Body of pancreas (tissue), 4 donors: ENCODE measurements around the gene OR2T6. TPM values are rescaled to one million over a fixed set of nuclear protein-coding genes. Genes with fewer than 3 reads are reported as not detected.

ENCODE experiments used
- ATAC-seq: fragments of 150-250 bp; one replicate; pipeline ENCODE4 v1.9.1; 2016
- DNase-seq, 4 donors: peaks; one replicate each; pipeline ENCODE4 v3.0.0-alpha.2; 2019
- H3K27ac ChIP-seq, 4 donors: fragments of 200-600 bp; sonication (generic); 1 replicate in 3 of 4; 2 replicates in 1 of 4; pipeline versions ENCODE4 v1.5.1 to v1.6.1; 2016 to 2019; ENCODE audit warnings: mild to moderate bottlenecking in 1 of 4, mixed read lengths in 1 of 4, moderate library complexity in 1 of 4
- H3K27me3 ChIP-seq, 2 donors: fragments of 200-600 bp; sonication (generic); one replicate each; pipeline ENCODE4 v1.6.0; 2016; ENCODE audit warnings: mild to moderate bottlenecking in 1 of 2
- H3K36me3 ChIP-seq, 2 donors: fragments of 200-600 bp; sonication (generic); replicated peaks in 1 of 2; 2 replicates each; pipeline ENCODE4 v1.5.1; 2016; ENCODE audit warnings: low read depth in 2 of 2; ENCODE audit not compliant: insufficient read depth in 1 of 2
- H3K4me1 ChIP-seq: fragments of 200-600 bp; sonication (generic); one replicate; pipeline ENCODE4 v1.6.0; 2016
- H3K4me3 ChIP-seq, 2 donors: fragments of 200-600 bp; sonication (generic); 1 replicate in 1 of 2; 2 replicates in 1 of 2; pipeline ENCODE4 v1.5.1; 2016 to 2019
- H3K9me3 ChIP-seq, 3 donors: fragments of 200-600 bp; sonication (generic); 1 replicate in 2 of 3; 2 replicates in 1 of 3; pipeline ENCODE4 v1.5.1; 2016
- CTCF ChIP-seq, 7 experiments: fragments of 450-650 bp in 4 of 7; fragments of 200-600 bp in 3 of 7; sonication (generic) in 3 of 7; IDR thresholded peaks; one replicate each; pipeline ENCODE4 v1.5.1; 2016 to 2019; ENCODE audit warnings: antibody characterized with exemption in 7 of 7
- POLR2A ChIP-seq, 3 donors: fragments of 450-650 bp; IDR thresholded peaks; one replicate each; pipeline ENCODE4 v1.6.1; 2016; ENCODE audit warnings: antibody characterized with exemption in 3 of 3, mild to moderate bottlenecking in 2 of 3
- WGBS, 2 donors: methylation state at CpG; one replicate each; pipeline ENCODE4 v1.1.5; 2017; 5-methylcytosine and 5-hydroxymethylcytosine counted together
- intact Hi-C: fragments of 100-400 bp; cut with DNase I; formaldehyde crosslinking; loops from one replicate; pipeline ENCODE4 v1.15.1; 2023
- total RNA-seq, 2 donors: library from RNA; depleted of rRNA; stranded (reverse); fragments of >200 nt; gene quantifications; one replicate each; pipeline ENCODE4 v1.1.0, GENCODE V29; 2016

Gene OR2T6
- total RNA-seq, 2 donors from 2014 or later = not detected

- no peaks in the 10 kb centered on the region for H3K4me1 ChIP-seq
- no peak within 1 kb of the TSS for H3K4me3 ChIP-seq
- no peak for DNase-seq
- H3K36me3 ChIP-seq = no peaks in the 10 kb centered on the region
- no peak within 1 kb of the TSS for H3K27ac ChIP-seq
- TF ChIP-seq CTCF (IDR thresholded peaks at IDR 0.05) (no peak), POLR2A (IDR thresholded peaks at IDR 0.05) (no peak)
- intact Hi-C loops = no loop called here
- no peak for ATAC-seq
- no peaks in the 10 kb centered on the region for H3K27me3 ChIP-seq
- no peaks in the 10 kb centered on the region for H3K9me3 ChIP-seq
- WGBS, 2 donors = 41 to 44% methylated on average over 3 of the region's 3 CpGs
Measured at GRCh38 chr1:248361121-248361715, 14.3 kb upstream of the OR2T6 start, which contains the start of gene OR2T4. OR2T4 (plus strand) TSS chr1:248361665; CDS start chr1:248361665, 0 bp downstream.

- TF ChIP-seq POLR2A (IDR thresholded peaks at IDR 0.05) (no peak), CTCF (IDR thresholded peaks at IDR 0.05) (no peak)
- H3K4me3 ChIP-seq = no peak overlapping the region
- no peak for ATAC-seq
Measured at GRCh38 chr1:248366609-248367008, 8.9 kb upstream of the OR2T6 start.

GRCh38 chr1:248372394-248372793 lies 3.2 kb upstream of the OR2T6 start:
- H3K36me3 ChIP-seq = no peaks in the 10 kb centered on the region
- intact Hi-C loops = no loop called here
- TF ChIP-seq CTCF (IDR thresholded peaks at IDR 0.05) = no peak
- TF ChIP-seq POLR2A (IDR thresholded peaks at IDR 0.05) = no peak
- 55 to 57% methylated on average over 5 of the region's 5 CpGs for WGBS, 2 donors
- no peaks in the 10 kb centered on the region for H3K4me1 ChIP-seq
- no peaks in the 10 kb centered on the region for H3K27me3 ChIP-seq
- H3K27ac ChIP-seq = no peak overlapping the region
- ATAC-seq (no peak), DNase-seq (no peak)
- H3K4me3 ChIP-seq = no peak overlapping the region
- no peaks in the 10 kb centered on the region for H3K9me3 ChIP-seq

More at GRCh38 chr1:248366609-248367008, 8.9 kb upstream of the OR2T6 start:
- H3K9me3 ChIP-seq = no peaks in the 10 kb centered on the region
- H3K36me3 ChIP-seq = no peaks in the 10 kb centered on the region
- H3K27ac ChIP-seq = no peak overlapping the region
- H3K27me3 ChIP-seq = no peaks in the 10 kb centered on the region
- intact Hi-C loops = no loop called here
- no peaks in the 10 kb centered on the region for H3K4me1 ChIP-seq
- DNase-seq = no peak

GRCh38 chr1:248373761-248374160 lies 1.8 kb upstream of the OR2T6 start:
- H3K4me3 ChIP-seq = no peak overlapping the region
- no peak for TF ChIP-seq CTCF (IDR thresholded peaks at IDR 0.05)
- TF ChIP-seq POLR2A (IDR thresholded peaks at IDR 0.05) = no peak
- DNase-seq = no peak
- no peaks in the 10 kb centered on the region for H3K4me1 ChIP-seq
- intact Hi-C loops = no loop called here
- no peak overlapping the region for H3K27ac ChIP-seq
- H3K9me3 ChIP-seq = no peaks in the 10 kb centered on the region
- no peak for ATAC-seq
- H3K27me3 ChIP-seq = no peaks in the 10 kb centered on the region
- H3K36me3 ChIP-seq = no peaks in the 10 kb centered on the region
- 63 to 71% methylated on average over 4 of the region's 4 CpGs for WGBS, 2 donors

GRCh38 chr1:248376916-248377315 lies 1.4 kb downstream of the OR2T6 start:
- Histone ChIP-seq H3K27me3 (no peaks in the 10 kb centered on the region), H3K9me3 (no peaks in the 10 kb centered on the region), H3K36me3 (no peaks in the 10 kb centered on the region), H3K27ac (no peak overlapping the region), H3K4me1 (no peaks in the 10 kb centered on the region), H3K4me3 (no peak overlapping the region)
- WGBS, 2 donors = 49 to 57% methylated on average over 3 of the region's 3 CpGs
- intact Hi-C loops = no loop called here
- ATAC-seq (no peak), DNase-seq (no peak)
- TF ChIP-seq CTCF (IDR thresholded peaks at IDR 0.05) (no peak), POLR2A (IDR thresholded peaks at IDR 0.05) (no peak)
